ENCODE data around the gene MSI2. TPM values are rescaled to one million over a fixed set of nuclear protein-coding genes. Genes with fewer than 3 reads are reported as not detected.

MSI2 gene
- total and polyA plus RNA-seq, 4 donors, result 9.4 to 64.0 (median 30.4) TPM

DNA sequence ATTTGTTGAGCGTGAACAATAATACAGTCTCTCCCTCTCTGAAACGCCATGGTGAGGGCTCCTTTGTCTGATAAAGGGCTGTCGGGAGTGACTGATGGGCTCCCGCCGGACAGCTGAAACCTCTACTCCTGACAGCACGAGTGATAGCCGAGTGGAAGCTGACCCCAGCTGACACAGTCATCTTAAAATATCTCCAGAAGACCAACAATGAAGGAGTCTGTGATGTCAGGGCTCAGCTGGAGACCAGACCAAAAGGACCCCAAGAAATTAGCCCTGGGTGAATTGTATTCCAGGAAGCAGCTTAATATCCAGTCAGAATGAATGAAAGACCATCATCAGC lies 466.4 kb downstream of the MSI2 start:
- H3K27ac ChIP-seq (ENCODE audit: low read depth in 1 of 2, low read length in 1 of 2), result no peak overlapping the region
- H3K27me3 ChIP-seq (ENCODE audit: control insufficient read depth in 3 of 3, insufficient read depth in 3 of 3, low read length in 2 of 3), result no peaks in the 10 kb centered on the region
- H3K4me1 ChIP-seq (ENCODE audit: control insufficient read depth in 5 of 5, insufficient read depth in 5 of 5, low read length in 5 of 5), result peaks cover 0 to 8% (median 0%) of the 10 kb centered on the region in 5 donors
- no peak overlapping the region for H3K9ac ChIP-seq (ENCODE audit: insufficient read depth in 1 of 2, low read length in 2 of 2)
- WGBS, 2 donors, result 83 to 91% methylated on average over 7 of the region's 7 CpGs
- H3K4me3 ChIP-seq, result no peak overlapping the region
- TF ChIP-seq, protein P1, sequence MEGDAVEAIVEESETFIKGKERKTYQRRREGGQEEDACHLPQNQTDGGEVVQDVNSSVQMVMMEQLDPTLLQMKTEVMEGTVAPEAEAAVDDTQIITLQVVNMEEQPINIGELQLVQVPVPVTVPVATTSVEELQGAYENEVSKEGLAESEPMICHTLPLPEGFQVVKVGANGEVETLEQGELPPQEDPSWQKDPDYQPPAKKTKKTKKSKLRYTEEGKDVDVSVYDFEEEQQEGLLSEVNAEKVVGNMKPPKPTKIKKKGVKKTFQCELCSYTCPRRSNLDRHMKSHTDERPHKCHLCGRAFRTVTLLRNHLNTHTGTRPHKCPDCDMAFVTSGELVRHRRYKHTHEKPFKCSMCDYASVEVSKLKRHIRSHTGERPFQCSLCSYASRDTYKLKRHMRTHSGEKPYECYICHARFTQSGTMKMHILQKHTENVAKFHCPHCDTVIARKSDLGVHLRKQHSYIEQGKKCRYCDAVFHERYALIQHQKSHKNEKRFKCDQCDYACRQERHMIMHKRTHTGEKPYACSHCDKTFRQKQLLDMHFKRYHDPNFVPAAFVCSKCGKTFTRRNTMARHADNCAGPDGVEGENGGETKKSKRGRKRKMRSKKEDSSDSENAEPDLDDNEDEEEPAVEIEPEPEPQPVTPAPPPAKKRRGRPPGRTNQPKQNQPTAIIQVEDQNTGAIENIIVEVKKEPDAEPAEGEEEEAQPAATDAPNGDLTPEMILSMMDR (IDR thresholded peaks at IDR 0.05; ENCODE audit: control extremely low read depth, extremely low read depth), result no peak
- no peak for DNase-seq
- H3K36me3 ChIP-seq (ENCODE audit: control insufficient read depth in 4 of 4, insufficient read depth in 4 of 4, low read length in 4 of 4), result no peaks in the 10 kb centered on the region
- no peak for ATAC-seq (ENCODE audit: insufficient read depth, low FRiP score)
- H3K9me3 ChIP-seq (ENCODE audit: control insufficient read depth in 4 of 4, insufficient read depth in 3 of 4, low read length in 3 of 4), result no peaks in the 10 kb centered on the region

DNA sequence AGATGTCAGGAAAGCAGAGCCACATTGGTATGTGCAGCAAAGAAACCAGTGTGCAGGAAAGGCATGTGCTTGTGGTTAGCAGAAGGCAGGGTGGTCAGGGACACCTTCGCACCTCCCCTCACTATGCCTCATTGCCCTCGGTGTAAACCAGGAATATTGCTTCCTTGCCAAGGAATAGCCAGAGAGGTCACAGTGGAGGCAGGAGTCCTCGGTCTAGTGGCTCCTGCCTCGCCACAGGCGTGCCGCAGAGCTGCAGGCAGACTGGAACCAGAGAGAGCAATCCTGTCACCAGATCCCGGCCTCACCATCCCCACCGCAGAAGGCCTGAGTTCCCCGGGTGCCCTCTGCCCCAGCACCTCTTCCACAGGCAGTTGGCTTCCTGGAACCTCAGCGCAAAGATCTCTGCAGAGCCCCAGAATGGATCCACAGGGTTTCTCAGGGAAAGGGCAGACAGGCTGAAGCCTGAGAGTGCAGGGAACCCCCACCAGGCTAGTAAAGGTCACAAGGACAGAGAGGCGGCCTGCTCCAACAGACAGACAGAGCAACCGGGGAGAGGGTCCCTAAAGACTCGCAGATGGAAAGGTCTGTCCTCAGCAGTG lies 467.2 kb downstream of the MSI2 start:
- H3K9ac ChIP-seq (ENCODE audit: insufficient read depth in 1 of 2, low read length in 2 of 2), result no peak overlapping the region
- no peaks in the 10 kb centered on the region for H3K9me3 ChIP-seq (ENCODE audit: control insufficient read depth in 4 of 4, insufficient read depth in 3 of 4, low read length in 3 of 4)
- no peaks in the 10 kb centered on the region for H3K27me3 ChIP-seq (ENCODE audit: control insufficient read depth in 3 of 3, insufficient read depth in 3 of 3, low read length in 2 of 3)
- peaks cover 0 to 8% (median 0%) of the 10 kb centered on the region in 5 donors for H3K4me1 ChIP-seq (ENCODE audit: control insufficient read depth in 5 of 5, insufficient read depth in 5 of 5, low read length in 5 of 5)
- WGBS, 2 donors, result 80 to 83% methylated on average over 13 of the region's 13 CpGs
- ATAC-seq (ENCODE audit: insufficient read depth, low FRiP score) (no peak), DNase-seq (no peak)
- H3K27ac ChIP-seq (ENCODE audit: low read depth in 1 of 2, low read length in 1 of 2), result no peak overlapping the region
- TF ChIP-seq, protein P1 (IDR thresholded peaks at IDR 0.05; ENCODE audit: control extremely low read depth, extremely low read depth), result no peak
- no peaks in the 10 kb centered on the region for H3K36me3 ChIP-seq (ENCODE audit: control insufficient read depth in 4 of 4, insufficient read depth in 4 of 4, low read length in 4 of 4)
- H3K4me3 ChIP-seq, result no peak overlapping the region

DNA sequence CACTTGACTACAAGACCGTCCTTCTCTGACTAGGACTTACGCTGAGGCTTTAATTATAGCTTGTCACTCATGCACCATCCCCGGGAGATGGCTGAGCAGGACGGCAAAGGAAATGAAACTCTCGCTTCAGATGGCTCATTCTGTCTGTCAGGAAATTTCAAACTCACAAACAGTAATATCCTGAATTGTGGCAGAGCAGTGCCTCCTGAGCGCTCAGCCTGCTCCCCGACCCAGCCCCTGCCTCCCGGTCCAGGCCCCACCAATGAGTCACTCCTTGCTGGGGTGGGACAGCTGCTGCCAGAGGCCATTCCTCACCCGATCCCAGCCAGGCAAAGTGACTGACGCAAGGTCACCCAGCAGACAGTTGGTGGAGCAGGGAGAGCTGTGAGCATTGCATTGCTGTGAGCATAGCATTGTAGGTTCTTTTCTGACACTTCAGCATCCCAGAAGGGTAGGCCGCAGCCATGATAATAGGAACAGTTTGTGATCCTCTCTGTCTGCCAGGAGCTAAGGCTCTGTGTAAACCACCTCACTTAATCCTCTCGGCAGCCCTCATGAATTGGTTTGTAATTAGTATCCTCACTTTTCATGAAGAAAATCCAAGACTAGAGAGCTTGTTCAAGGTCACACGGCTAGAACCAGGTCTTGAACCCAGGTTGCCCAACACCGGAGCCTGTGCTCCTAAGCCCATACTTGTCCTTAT lies 467.9 kb downstream of the MSI2 start:
- no peaks in the 10 kb centered on the region for H3K27me3 ChIP-seq (ENCODE audit: control insufficient read depth in 3 of 3, insufficient read depth in 3 of 3, low read length in 2 of 3)
- no peak overlapping the region for H3K9ac ChIP-seq (ENCODE audit: insufficient read depth in 1 of 2, low read length in 2 of 2)
- DNase-seq (no peak), ATAC-seq (ENCODE audit: insufficient read depth, low FRiP score) (no peak)
- H3K27ac ChIP-seq (ENCODE audit: low read depth in 1 of 2, low read length in 1 of 2), result no peak overlapping the region
- H3K4me3 ChIP-seq, result no peak overlapping the region
- peaks cover 0 to 8% (median 0%) of the 10 kb centered on the region in 5 donors for H3K4me1 ChIP-seq (ENCODE audit: control insufficient read depth in 5 of 5, insufficient read depth in 5 of 5, low read length in 5 of 5)
- no peaks in the 10 kb centered on the region for H3K9me3 ChIP-seq (ENCODE audit: control insufficient read depth in 4 of 4, insufficient read depth in 3 of 4, low read length in 3 of 4)
- H3K36me3 ChIP-seq (ENCODE audit: control insufficient read depth in 4 of 4, insufficient read depth in 4 of 4, low read length in 4 of 4), result no peaks in the 10 kb centered on the region
- 65 to 66% methylated on average over 14 of the region's 14 CpGs for WGBS, 2 donors
- TF ChIP-seq, protein P1 (IDR thresholded peaks at IDR 0.05; ENCODE audit: control extremely low read depth, extremely low read depth), result no peak
